HFFc6 (cell line): ENCODE data around the gene PACS2. TPM values are rescaled to one million over a fixed set of nuclear protein-coding genes. Genes with fewer than 3 reads are reported as not detected.

Source experiments
- DNase-seq: peaks from one replicate; pipeline ENCODE4 v3.0.0-alpha.2; 2018
- H3K27ac Mint-ChIP-seq: 2 replicates; pipeline ENCODE4 v1.8.0; 2020; ENCODE audit warnings: mild to moderate bottlenecking, mixed read lengths
- H3K27me3 Mint-ChIP-seq: 2 replicates; pipeline ENCODE4 v1.8.0; 2021; ENCODE audit warnings: mild to moderate bottlenecking, moderate library complexity, mixed read lengths; ENCODE audit not compliant: insufficient read depth
- H3K36me3 Mint-ChIP-seq: 2 replicates; pipeline ENCODE4 v1.8.0; 2021; ENCODE audit warnings: low read depth, mixed read lengths
- H3K4me1 Mint-ChIP-seq: 2 replicates; pipeline ENCODE4 v1.8.0; 2020; ENCODE audit warnings: low read depth, mixed read lengths
- H3K4me3 Mint-ChIP-seq: 2 replicates; pipeline ENCODE4 v1.8.0; 2020; ENCODE audit warnings: mild to moderate bottlenecking, moderate library complexity, mixed read lengths
- H3K9me3 Mint-ChIP-seq: 2 replicates; pipeline ENCODE4 v1.8.0; 2020; ENCODE audit warnings: mild to moderate bottlenecking, mixed read lengths
- CTCF ChIP-seq: fragments of 200-600 bp; sonication (generic); IDR thresholded peaks from 2 replicates; pipeline ENCODE4 v1.5.0; 2021; ENCODE audit warnings: antibody characterized with exemption, mild to moderate bottlenecking
- total RNA-seq, 6 experiments: library from RNA; stranded (reverse); fragmentation: NEBNext Ultra II Directional; extraction: Animal tissue kit (Norgen Biotek cat#: 25700); gene quantifications; 2 replicates in 1 of 6; 3 replicates in 5 of 6; pipeline ENCODE4 v1.2.3, GENCODE V29; 2021

Gene PACS2
- total RNA-seq, 6 experiments from 2014 or later, result 33.5 to 38.5 (median 35.2) TPM

GRCh38 chr14:105354541-105354940 lies 40.0 kb downstream of the PACS2 start:
- TF ChIP-seq CTCF, result no peak
- no peaks in the 10 kb centered on the region for H3K36me3 Mint-ChIP-seq
- H3K4me3 Mint-ChIP-seq, result no peak overlapping the region
- no peaks in the 10 kb centered on the region for H3K4me1 Mint-ChIP-seq
- no peak overlapping the region for H3K27ac Mint-ChIP-seq
- no peaks in the 10 kb centered on the region for H3K9me3 Mint-ChIP-seq
- no peaks in the 10 kb centered on the region for H3K27me3 Mint-ChIP-seq
- no peak for DNase-seq

GRCh38 chr14:105355049-105355575 lies 40.6 kb downstream of the PACS2 start:
- no peak for DNase-seq
- Mint-ChIP-seq H3K9me3 (no peaks in the 10 kb centered on the region), H3K4me1 (no peaks in the 10 kb centered on the region), H3K4me3 (no peak overlapping the region), H3K36me3 (no peaks in the 10 kb centered on the region), H3K27me3 (no peaks in the 10 kb centered on the region), H3K27ac (no peak overlapping the region)
- no peak for TF ChIP-seq CTCF

- H3K36me3 Mint-ChIP-seq, result peaks cover 5% of the 10 kb centered on the region; the same call in 1 of the 2 replicates
- H3K4me1 Mint-ChIP-seq, result no peaks in the 10 kb centered on the region
- no peak for TF ChIP-seq CTCF
- DNase-seq, result no peak
- H3K27me3 Mint-ChIP-seq, result no peaks in the 10 kb centered on the region
- no peak overlapping the region for H3K27ac Mint-ChIP-seq
- no peak overlapping the region for H3K4me3 Mint-ChIP-seq
- H3K9me3 Mint-ChIP-seq, result no peaks in the 10 kb centered on the region
These were observed 41.5 kb downstream of the PACS2 start for GRCh38 chr14:105355850-105356604.

GRCh38 chr14:105356927-105357326 lies 42.4 kb downstream of the PACS2 start:
- Mint-ChIP-seq H3K4me3 (no peak overlapping the region), H3K4me1 (no peaks in the 10 kb centered on the region), H3K9me3 (no peaks in the 10 kb centered on the region), H3K27me3 (no peaks in the 10 kb centered on the region), H3K27ac (no peak overlapping the region), H3K36me3 (peaks cover 6% of the 10 kb centered on the region; the same call in 1 of the 2 replicates)
- DNase-seq, result no peak
- no peak for TF ChIP-seq CTCF

- Mint-ChIP-seq H3K4me3 (no peak overlapping the region), H3K36me3 (peaks cover 6% of the 10 kb centered on the region; the same call in 1 of the 2 replicates), H3K27me3 (no peaks in the 10 kb centered on the region), H3K4me1 (no peaks in the 10 kb centered on the region), H3K9me3 (no peaks in the 10 kb centered on the region), H3K27ac (no peak overlapping the region)
- TF ChIP-seq CTCF, result no peak
- DNase-seq, result no peak
These were observed 43.1 kb downstream of the PACS2 start for GRCh38 chr14:105357626-105358025.
